Activated T-cell treated with anti-CD3 and anti-CD28 coated beads for 4 hours (primary cell): ENCODE data around the gene NXN.
"Not testable (repeated sequence)": the region's sequence is repeated elsewhere in the genome, so short reads cannot be mapped to it uniquely, and the experiment has no call there.

Experiments used
- DNase-seq: peaks from one replicate; pipeline ENCODE4 v3.0.0-alpha.2; 2020

NXN gene

GRCh38 chr17:791829-792228 is 187.7 kb downstream of the NXN start:
- DNase-seq, result no peak

GRCh38 chr17:790874-791247 is 188.7 kb downstream of the NXN start:
- DNase-seq, result not testable (repeated sequence)

- not testable (repeated sequence) for DNase-seq
These were observed 189.4 kb downstream of the NXN start for GRCh38 chr17:789931-790873.

- no peak for DNase-seq
These were observed 190.3 kb downstream of the NXN start for GRCh38 chr17:789160-789840.

- DNase-seq, result no peak
These were observed 191.0 kb downstream of the NXN start for GRCh38 chr17:788551-788950.

- no peak for DNase-seq
These were observed 191.8 kb downstream of the NXN start for GRCh38 chr17:787641-788221.

DNA sequence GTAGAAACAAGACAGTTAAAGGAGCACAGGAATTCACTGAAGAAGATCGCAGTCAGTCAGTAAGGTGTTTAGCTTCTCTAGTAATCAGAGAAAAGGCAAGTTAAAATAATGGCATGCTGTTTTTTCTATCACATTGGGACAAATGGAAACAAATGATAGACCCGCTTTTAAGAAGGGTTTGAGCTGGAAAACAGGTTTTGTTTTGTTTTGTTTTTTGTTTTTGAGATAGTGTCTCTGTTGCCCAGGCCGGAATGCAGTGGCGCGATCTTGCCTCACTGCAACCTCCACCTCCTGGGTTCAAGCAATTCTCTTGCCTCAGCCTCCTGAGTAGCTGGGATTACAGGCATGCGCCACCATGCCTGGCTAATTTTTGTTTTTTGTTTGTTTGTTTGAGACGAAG is 193.7 kb downstream of the NXN start:
- not testable (repeated sequence) for DNase-seq

DNA sequence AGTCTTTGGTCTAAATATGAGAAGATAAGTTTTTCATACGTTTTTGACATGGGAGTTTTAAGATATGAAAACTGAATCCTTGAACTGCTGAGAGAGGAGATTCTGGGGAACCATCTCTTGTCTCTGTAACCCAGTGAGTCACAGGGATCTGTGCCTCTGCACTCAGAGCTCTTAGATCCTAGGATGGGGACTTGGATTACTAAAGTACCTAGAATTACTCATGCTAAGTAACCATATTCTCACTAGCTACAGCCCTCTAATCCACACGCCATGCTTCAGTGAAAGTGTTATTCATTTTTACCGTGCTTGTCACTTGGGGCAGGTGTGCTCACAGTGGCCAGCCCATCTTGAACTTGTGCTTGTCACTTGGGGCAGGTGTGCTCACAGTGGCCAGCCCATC is 195.4 kb downstream of the NXN start:
- DNase-seq, result no peak

- peak; percentile 97 for DNase-seq
These were observed 197.5 kb downstream of the NXN start, which contains the start of the genes GLOD4 and MRM3 for GRCh38 chr17:781805-782731. TSS of gene GLOD4 (minus strand) at chr17:782280. CDS start at chr17:782255, 25 bp downstream. TSS of gene MRM3 (plus strand) at chr17:782353. CDS start at chr17:782379, 26 bp downstream.

- DNase-seq, result no peak
These were observed 201.5 kb downstream of the NXN start for GRCh38 chr17:778096-778495.

GRCh38 chr17:774313-774584 is 205.3 kb downstream of the NXN start:
- no peak for DNase-seq

DNA sequence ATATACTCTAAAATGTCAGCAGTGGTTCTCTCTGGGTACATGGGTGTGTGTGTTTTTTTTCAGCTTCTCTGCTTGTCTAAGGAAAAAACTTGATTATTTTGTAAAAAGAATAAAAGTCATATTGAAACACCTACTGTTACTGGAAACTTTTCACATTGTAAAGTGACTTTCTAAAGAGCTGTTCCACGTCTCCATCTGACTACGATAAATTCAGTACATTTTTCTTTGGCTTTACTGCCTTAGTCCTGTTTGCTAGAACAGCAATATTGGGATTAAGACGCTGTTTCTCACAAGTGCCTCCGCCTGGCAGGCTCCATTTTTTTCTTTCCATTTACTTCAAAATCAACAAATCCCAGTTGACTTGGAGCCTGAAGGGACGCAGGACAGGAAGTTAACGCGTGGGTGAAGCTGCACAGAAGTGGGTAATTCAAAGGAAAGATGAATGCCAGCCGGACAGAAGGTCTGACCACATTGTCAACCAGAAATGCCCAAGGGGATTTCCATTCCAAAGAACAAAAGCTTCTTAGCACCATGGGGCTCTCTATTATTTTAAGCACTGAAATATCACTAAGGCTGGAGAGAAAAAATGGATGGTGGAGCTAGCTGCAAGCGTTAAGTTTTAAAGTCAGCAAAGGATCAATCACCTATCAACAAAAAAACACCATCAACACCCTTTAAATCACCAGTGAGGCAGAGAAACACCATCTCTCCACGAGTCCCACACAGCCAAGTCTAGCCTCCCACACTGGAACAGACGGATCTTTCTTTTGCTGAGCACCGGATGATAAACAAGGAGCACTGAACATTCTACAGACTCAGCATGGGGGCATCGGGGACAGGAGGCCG is 205.9 kb downstream of the NXN start:
- DNase-seq, result no peak

DNA sequence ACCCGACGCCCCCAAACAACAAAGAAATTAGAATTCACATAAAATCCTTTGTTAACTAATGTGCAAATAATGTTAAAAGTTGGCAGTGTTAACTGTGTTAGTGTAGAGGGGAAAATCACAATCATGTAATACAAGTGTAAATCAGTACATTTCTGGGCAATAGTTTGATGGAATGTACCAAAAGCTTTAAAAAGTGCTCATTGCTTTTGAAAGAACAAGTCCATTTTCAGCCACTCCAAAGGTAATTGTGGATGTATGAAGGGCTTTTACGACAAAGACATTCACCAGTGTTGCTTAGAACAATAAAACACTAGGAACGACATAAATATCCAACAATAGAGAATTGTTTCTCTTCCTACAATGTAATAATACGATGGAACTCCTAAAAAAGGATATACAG is 206.6 kb downstream of the NXN start:
- DNase-seq, result no peak

- no peak for DNase-seq
These were observed 212.5 kb downstream of the NXN start for GRCh38 chr17:767076-767475.

GRCh38 chr17:760371-760770 is 219.2 kb downstream of the NXN start:
- no peak for DNase-seq

- DNase-seq, result no peak
These were observed 219.6 kb downstream of the NXN start for GRCh38 chr17:759964-760363.

GRCh38 chr17:756010-756567 is 223.5 kb downstream of the NXN start:
- not testable (repeated sequence) for DNase-seq

- DNase-seq, result not testable (repeated sequence)
These were observed 224.1 kb downstream of the NXN start for GRCh38 chr17:755319-755961.

- DNase-seq, result no peak
These were observed 226.2 kb downstream of the NXN start for GRCh38 chr17:753418-753817.

DNA sequence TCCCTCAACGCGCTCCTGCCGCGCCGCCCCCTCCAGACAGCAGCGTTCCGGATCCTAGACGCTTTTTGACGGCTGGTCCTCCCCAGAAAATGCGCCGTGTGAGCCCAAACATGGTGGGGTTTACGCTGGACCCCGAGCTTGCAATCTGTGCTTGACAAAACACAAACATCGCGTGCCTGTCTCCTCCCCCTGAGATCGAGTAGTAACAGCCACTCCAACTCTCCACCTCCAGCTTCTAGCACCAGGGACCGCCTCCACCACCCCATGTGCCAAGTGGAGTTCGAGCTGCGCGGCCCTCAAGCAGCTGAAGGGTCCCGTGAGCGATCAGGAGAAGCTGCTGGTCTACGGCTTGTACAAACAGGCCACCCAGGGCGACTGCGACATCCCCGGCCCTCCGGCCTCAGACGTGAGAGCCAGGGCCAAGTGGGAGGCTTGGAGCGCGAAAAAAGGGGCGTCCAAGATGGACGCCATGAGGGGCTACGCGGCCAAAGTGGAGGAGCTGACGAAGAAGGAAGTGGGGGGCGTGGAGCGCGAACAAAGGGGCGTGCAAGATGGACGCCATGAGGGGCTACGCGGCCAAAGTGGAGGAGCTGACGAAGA is 226.9 kb downstream of the NXN start:
- peak; percentile 37 for DNase-seq
